ENCODE measurements around the gene FBLN7.
A peak's percentile ranks its signal among the peaks of the same experiment; 100 is the strongest.
"Not testable (repeated sequence)": the region's sequence is repeated elsewhere in the genome, so short reads cannot be mapped to it uniquely, and the experiment has no call there.

FBLN7 gene

DNA sequence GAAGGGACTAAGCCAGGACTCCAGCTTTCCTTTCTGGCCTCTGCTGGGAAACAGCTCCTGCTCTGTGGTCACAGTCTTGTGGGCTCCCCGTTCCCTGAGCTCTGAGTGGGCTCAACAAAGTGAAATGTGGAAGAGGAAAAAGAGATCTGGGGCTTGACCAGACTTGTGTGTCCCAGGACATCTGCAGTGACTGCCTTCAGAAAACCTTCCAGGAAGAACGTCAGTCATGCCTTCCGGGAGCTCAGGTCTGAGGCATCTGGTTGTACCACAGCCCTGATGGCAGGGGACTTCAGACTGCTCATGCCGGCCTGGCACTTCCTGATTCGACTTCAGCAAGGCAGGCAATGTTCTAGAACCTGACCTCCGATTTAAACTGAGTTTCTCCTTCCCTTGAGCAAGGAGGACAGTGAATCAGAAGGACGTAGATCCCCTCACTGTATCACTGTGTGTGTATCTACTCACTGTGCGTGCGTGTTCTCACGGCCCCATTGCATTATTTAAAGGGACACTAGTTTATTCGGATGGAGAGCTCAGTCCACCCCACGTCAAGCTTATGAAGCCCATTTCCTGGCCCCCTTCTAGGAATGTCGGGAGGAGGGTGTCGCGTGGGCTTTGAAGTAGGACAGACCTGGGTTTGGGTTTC is 548 bp upstream of the FBLN7 start:
- intact Hi-C loops (cut with DNase I; ENCODE audit: low total_unique reads) = no loop called here
- TF ChIP-seq, protein P1, sequence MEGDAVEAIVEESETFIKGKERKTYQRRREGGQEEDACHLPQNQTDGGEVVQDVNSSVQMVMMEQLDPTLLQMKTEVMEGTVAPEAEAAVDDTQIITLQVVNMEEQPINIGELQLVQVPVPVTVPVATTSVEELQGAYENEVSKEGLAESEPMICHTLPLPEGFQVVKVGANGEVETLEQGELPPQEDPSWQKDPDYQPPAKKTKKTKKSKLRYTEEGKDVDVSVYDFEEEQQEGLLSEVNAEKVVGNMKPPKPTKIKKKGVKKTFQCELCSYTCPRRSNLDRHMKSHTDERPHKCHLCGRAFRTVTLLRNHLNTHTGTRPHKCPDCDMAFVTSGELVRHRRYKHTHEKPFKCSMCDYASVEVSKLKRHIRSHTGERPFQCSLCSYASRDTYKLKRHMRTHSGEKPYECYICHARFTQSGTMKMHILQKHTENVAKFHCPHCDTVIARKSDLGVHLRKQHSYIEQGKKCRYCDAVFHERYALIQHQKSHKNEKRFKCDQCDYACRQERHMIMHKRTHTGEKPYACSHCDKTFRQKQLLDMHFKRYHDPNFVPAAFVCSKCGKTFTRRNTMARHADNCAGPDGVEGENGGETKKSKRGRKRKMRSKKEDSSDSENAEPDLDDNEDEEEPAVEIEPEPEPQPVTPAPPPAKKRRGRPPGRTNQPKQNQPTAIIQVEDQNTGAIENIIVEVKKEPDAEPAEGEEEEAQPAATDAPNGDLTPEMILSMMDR (IDR thresholded peaks at IDR 0.05) = no peak
- DNase-seq = peak in 1 of 2 donors; percentile 75
- no peaks in the 10 kb centered on the region for H3K36me3 ChIP-seq
- H3K27ac ChIP-seq = peak overlapping the region; percentile 60 to 61
- peak overlapping the region; percentile 53 to 77 for H3K4me3 ChIP-seq
- H3K27me3 ChIP-seq = no peaks in the 10 kb centered on the region
- peaks cover 0 to 25% (median 2%) of the 10 kb centered on the region in 4 donors for H3K4me1 ChIP-seq
- H3K9me3 ChIP-seq = no peaks in the 10 kb centered on the region

DNA sequence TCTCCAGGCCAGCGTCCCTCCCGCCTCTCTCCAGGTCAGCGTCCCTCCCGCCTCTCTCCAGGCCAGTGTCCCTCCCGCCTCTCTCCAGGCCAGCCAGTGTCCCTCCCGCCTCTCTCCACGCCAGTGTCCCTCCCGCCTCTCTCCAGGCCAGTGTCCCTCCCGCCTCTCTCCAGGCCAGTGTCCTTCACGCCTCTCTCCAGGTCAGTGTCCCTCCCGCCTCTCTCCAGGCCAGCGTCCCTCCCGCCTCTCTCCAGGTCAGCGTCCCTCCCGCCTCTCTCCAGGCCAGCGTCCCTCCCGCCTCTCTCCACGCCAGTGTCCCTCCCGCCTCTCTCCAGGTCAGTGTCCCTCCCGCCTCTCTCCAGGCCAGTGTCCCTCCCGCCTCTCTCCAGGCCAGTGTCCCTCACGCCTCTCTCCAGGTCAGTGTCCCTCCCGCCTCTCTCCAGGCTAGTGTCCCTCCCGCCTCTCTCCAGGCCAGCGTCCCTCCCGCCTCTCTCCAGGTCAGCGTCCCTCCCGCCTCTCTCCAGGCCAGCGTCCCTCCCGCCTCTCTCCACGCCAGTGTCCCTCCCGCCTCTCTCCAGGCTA is 939 bp downstream of the FBLN7 start:
- intact Hi-C loops (cut with DNase I; ENCODE audit: low total_unique reads); H3K9me3 ChIP-seq; H3K36me3 ChIP-seq; H3K27me3 ChIP-seq; DNase-seq: not testable (repeated sequence)
- Histone ChIP-seq H3K27ac (peak overlapping the region; percentile 60 to 61), H3K4me1 (peaks cover 0 to 25% (median 7%) of the 10 kb centered on the region in 4 donors), H3K4me3 (peak overlapping the region; percentile 53 to 77)

DNA sequence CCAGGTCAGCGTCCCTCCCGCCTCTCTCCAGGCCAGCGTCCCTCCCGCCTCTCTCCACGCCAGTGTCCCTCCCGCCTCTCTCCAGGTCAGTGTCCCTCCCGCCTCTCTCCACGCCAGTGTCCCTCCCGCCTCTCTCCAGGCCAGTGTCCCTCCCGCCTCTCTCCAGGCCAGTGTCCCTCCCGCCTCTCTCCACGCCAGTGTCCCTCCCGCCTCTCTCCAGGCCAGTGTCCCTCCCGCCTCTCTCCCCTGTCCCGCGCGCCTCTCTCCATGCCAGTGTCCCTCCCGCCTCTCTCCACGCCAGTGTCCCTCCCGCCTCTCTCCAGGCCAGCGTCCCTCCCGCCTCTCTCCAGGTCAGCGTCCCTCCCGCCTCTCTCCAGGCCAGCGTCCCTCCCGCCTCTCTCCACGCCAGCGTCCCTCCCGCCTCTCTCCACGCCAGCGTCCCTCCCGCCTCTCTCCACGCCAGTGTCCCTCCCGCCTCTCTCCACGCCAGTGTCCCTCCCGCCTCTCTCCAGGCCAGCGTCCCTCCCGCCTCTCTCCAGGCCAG is 1.5 kb downstream of the FBLN7 start:
- H3K4me3 ChIP-seq = peak overlapping the region; percentile 32 to 53
- H3K4me1 ChIP-seq = peaks cover 0 to 25% (median 7%) of the 10 kb centered on the region in 4 donors
- H3K36me3 ChIP-seq; H3K27me3 ChIP-seq; intact Hi-C loops (cut with DNase I; ENCODE audit: low total_unique reads); H3K9me3 ChIP-seq: not testable (repeated sequence)
- H3K27ac ChIP-seq = peak overlapping the region in 1 of 2 donors; percentile 77
- DNase-seq = peak in 1 of 2 donors; percentile 79

DNA sequence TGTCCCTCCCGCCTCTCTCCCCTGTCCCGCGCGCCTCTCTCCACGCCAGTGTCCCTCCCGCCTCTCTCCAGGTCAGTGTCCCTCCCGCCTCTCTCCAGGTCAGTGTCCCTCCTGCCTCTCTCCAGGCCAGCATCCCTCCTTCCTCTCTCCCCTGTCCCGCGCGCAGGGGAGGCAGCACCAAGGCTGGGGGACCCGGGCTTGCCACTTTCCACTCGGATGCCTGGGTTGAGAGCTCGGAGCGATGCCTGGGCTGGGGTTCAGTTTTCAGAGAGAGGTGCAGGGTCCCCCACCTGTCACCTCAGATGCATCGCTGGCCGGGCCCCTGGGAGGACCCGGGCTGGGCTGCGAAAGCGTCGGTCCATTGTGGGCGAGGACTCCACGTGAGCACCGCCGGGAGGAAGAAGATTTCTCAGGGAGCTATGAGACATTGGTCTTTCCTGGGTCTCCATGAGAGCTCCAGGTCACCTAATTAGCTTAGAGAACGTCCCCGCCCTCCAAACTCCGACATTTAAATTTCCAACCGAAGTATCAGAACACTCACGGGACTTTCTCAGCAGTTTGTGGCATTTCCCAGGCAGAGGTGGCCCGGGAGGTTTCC is 2.1 kb downstream of the FBLN7 start:
- peak overlapping the region; percentile 28 to 77 for H3K27ac ChIP-seq
- TF ChIP-seq, protein P1 (IDR thresholded peaks at IDR 0.05) = no peak
- H3K9me3 ChIP-seq = no peaks in the 10 kb centered on the region
- no peaks in the 10 kb centered on the region for H3K36me3 ChIP-seq
- no peak for DNase-seq
- H3K4me1 ChIP-seq = peaks cover 0 to 25% (median 7%) of the 10 kb centered on the region in 4 donors
- peak overlapping the region; percentile 32 to 53 for H3K4me3 ChIP-seq
- H3K27me3 ChIP-seq = no peaks in the 10 kb centered on the region
- intact Hi-C loops (cut with DNase I; ENCODE audit: low total_unique reads) = no loop called here

DNA sequence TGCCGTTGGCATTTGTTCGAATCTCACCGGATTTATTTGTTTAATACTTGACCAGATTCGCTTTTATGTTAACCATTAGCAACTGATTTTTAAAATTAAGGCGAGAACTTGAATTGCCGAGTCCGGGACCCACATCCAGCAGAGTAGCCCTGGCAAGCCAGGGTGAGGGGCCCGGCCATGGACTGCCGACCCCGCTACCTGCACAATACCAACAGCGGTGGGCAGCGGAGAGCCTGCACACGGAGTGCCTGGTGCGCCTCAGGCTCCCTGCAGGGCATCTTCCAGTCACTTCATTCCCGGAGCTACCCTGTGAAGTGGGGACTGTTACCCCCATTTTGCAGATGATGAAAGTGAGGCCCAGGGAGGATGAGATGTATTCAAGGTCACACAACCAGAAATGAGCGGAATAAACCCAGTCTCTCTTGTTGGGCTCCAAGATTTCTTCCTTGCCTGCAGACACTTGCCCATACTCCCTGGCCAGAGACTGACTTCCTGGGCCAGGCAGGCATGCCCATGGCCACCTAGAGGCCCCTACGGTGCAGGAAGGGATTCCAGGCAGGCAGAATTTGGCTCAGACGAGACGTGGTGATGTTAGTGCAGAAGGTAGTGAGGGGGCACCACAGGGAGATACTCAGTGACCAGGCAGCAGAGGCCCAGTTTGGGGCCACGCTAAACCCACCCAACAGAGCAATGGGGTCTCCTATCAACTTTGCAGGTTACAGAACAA is 2.9 kb downstream of the FBLN7 start:
- H3K36me3 ChIP-seq = no peaks in the 10 kb centered on the region
- H3K4me1 ChIP-seq = peaks cover 0 to 25% (median 7%) of the 10 kb centered on the region in 4 donors
- no peaks in the 10 kb centered on the region for H3K9me3 ChIP-seq
- H3K27ac ChIP-seq = peak overlapping the region in 1 of 2 donors; percentile 77
- H3K27me3 ChIP-seq = no peaks in the 10 kb centered on the region
- no peak overlapping the region for H3K4me3 ChIP-seq
- TF ChIP-seq, protein P1 (IDR thresholded peaks at IDR 0.05) = no peak
- intact Hi-C loops (cut with DNase I; ENCODE audit: low total_unique reads) = no loop called here
- DNase-seq = no peak

DNA sequence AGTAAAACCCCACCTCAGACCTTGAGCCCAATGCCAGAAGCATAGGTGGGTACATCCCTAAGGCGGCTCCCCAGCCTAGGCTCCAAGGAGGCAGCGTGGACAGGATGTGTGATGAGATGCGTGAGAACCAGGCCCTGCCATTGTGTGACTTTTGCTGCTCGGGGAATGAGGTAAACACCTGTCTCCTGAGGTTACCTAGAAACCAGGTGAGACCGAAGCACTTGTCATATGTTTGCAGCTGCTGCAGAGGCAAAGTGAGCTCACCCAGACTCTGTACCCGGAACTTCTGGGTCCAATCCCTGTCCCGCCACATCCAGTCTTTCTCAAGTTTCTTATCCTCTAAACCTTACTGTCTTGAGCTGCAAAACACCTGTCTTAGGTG is 3.4 kb downstream of the FBLN7 start:
- no peak for DNase-seq
- intact Hi-C loops (cut with DNase I; ENCODE audit: low total_unique reads) = no loop called here
- TF ChIP-seq, protein P1 (IDR thresholded peaks at IDR 0.05) = no peak
- H3K27me3 ChIP-seq = no peaks in the 10 kb centered on the region
- H3K4me1 ChIP-seq = peaks cover 0 to 25% (median 7%) of the 10 kb centered on the region in 4 donors
- H3K4me3 ChIP-seq = no peak overlapping the region
- no peaks in the 10 kb centered on the region for H3K36me3 ChIP-seq
- no peaks in the 10 kb centered on the region for H3K9me3 ChIP-seq
- H3K27ac ChIP-seq = no peak overlapping the region
